Astrocyte (in vitro differentiated cells and primary cell): Measurements from ENCODE around the gene PKNOX2.
A peak's percentile ranks its signal among the peaks of the same experiment; 100 is the strongest.

Experiments used
- EZH2 ChIP-seq: IDR thresholded peaks from 2 replicates; pipeline ENCODE4 v1.6.1; 2012; ENCODE audit warnings: mild to moderate bottlenecking, low read length, inconsistent platforms; ENCODE audit not compliant: insufficient read depth
- TF ChIP-seq, protein P1 (sequence below): IDR thresholded peaks from 2 replicates; pipeline ENCODE4 v1.5.1; 2011; ENCODE audit warnings: low read depth, mild to moderate bottlenecking, inconsistent platforms, low read length, moderate library complexity; ENCODE audit not compliant: insufficient read depth

DNA sequence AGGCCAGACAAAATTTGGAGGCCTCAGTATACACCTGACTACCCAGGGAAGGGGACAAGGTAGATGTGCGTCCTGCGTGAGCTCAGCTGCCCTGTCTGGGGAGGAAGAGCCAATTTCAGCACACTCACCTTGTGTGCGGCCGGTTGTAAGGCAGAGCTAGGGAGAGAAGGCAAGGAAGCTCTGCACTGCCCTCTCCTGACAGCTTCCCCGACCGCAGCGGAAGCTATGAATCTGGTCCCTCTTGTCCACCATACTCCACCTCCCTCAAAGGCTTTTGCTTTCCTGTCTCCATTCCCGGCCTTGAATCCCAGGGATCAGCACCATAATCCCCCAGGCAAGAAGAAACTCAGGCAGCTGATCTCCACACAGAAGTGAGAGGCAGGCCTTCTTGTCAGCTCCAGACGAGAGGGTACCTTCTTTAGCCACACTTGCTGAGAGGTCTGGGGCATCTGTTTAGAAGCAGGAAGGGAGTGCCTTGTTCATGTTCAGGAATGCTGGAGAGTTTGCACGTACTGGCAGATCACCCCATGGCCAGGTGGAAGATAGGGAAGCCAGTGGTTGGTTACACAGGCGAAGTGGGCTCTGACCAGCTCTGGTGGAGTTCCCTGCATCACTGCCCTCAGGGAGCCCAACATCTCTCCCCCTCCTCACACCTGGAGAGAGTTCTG lies 269.0 kb downstream of the PKNOX2 start:
- TF ChIP-seq, protein P1, sequence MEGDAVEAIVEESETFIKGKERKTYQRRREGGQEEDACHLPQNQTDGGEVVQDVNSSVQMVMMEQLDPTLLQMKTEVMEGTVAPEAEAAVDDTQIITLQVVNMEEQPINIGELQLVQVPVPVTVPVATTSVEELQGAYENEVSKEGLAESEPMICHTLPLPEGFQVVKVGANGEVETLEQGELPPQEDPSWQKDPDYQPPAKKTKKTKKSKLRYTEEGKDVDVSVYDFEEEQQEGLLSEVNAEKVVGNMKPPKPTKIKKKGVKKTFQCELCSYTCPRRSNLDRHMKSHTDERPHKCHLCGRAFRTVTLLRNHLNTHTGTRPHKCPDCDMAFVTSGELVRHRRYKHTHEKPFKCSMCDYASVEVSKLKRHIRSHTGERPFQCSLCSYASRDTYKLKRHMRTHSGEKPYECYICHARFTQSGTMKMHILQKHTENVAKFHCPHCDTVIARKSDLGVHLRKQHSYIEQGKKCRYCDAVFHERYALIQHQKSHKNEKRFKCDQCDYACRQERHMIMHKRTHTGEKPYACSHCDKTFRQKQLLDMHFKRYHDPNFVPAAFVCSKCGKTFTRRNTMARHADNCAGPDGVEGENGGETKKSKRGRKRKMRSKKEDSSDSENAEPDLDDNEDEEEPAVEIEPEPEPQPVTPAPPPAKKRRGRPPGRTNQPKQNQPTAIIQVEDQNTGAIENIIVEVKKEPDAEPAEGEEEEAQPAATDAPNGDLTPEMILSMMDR, result peak; percentile 49
- no peak for TF ChIP-seq EZH2
